Adrenal gland (tissue), 5 donors: ENCODE data around the gene RTN3.

Experiments
- CTCF ChIP-seq, 6 experiments: fragments of 450-650 bp in 4 of 6; fragments of 200-600 bp in 2 of 6; sonication (generic) in 1 of 6; IDR thresholded peaks; 1 replicate in 5 of 6; 2 replicates in 1 of 6; pipeline versions ENCODE4 v1.5.1 to v1.8.0; 2016 to 2021; ENCODE audit warnings: antibody characterized with exemption in 6 of 6, mild to moderate bottlenecking in 2 of 6, moderate library complexity in 1 of 6
- POLR2A ChIP-seq, 2 donors: fragments of 450-650 bp; IDR thresholded peaks; one replicate each; pipeline ENCODE4 v1.6.1; 2017; ENCODE audit warnings: antibody characterized with exemption in 2 of 2, mild to moderate bottlenecking in 2 of 2, moderate library complexity in 1 of 2
- donor health status: DM: no; HTN: no; CAD: no.

DNA sequence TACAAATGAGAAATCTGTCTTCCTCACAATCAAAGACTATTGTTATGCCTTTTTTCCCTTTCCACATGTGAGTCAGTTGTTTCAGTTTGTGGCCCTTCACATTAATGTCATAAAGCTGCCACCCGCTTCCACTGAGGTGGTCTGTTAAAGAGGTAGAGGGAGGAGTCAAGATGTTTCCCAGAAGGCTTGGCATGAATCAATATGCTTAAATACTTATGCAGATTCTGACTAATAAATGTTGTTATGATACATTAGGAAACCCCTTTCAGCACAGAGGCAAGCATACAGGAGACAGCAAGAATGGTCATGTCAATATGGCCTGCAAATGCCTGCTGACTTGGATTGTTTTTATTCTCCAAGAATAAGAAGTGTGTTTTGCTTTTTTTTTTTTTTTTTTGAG lies 6.5 kb downstream of the RTN3 start:
- no peak for TF ChIP-seq POLR2A (IDR thresholded peaks at IDR 0.05)
- TF ChIP-seq CTCF (IDR thresholded peaks at IDR 0.05) = no peak
